GM23338 (cell line): ENCODE data around the gene NR0B2. TPM values are rescaled to one million over a fixed set of nuclear protein-coding genes. Genes with fewer than 3 reads are reported as not detected.

Experiments
- ATAC-seq: fragments of 200-7000 bp; cut with Tn5 transposase; 3 replicates; pipeline ENCODE4 v1.9.1; 2020
- DNase-seq: peaks from one replicate; pipeline ENCODE4 v3.0.0-alpha.2; 2015; ENCODE audit warnings: low spot score
- H2AFZ ChIP-seq: fragments of 200-600 bp; sonication (generic); 2 replicates; pipeline ENCODE4 v1.8.0; 2016; ENCODE audit warnings: antibody characterized with exemption, mild to moderate bottlenecking, moderate library complexity
- H3F3A ChIP-seq: fragments of 200-600 bp; sonication (generic); replicated peaks from 2 replicates; pipeline ENCODE4 v1.8.0; 2017; ENCODE audit warnings: antibody characterized with exemption, mixed run types, low read depth
- H3K27ac ChIP-seq: fragments of 200-600 bp; sonication (generic); 2 replicates; pipeline ENCODE4 v1.6.1; 2016; ENCODE audit warnings: low read depth
- H3K27me3 ChIP-seq: fragments of 200-600 bp; sonication (generic); 2 replicates; pipeline ENCODE4 v1.8.0; 2016; ENCODE audit warnings: mild to moderate bottlenecking, mixed run types, moderate library complexity; ENCODE audit not compliant: insufficient read depth
- H3K36me3 ChIP-seq: fragments of 200-600 bp; sonication (generic); 2 replicates; pipeline ENCODE4 v1.8.0; 2016; ENCODE audit warnings: mild to moderate bottlenecking; ENCODE audit not compliant: insufficient read depth
- H3K4me1 ChIP-seq: fragments of 200-600 bp; sonication (generic); 2 replicates; pipeline ENCODE4 v1.8.0; 2016; ENCODE audit warnings: mild to moderate bottlenecking, moderate library complexity; ENCODE audit not compliant: insufficient read depth
- H3K4me2 ChIP-seq: fragments of 200-600 bp; sonication (generic); 2 replicates; pipeline ENCODE4 v1.7.1; 2017; ENCODE audit warnings: mixed run types
- H3K4me3 ChIP-seq: fragments of 200-600 bp; sonication (generic); 2 replicates; pipeline ENCODE4 v1.6.1; 2016; ENCODE audit warnings: mixed run types
- H3K79me2 ChIP-seq: fragments of 200-600 bp; sonication (generic); replicated peaks from 2 replicates; pipeline ENCODE4 v1.8.0; 2017; ENCODE audit warnings: mild to moderate bottlenecking; ENCODE audit not compliant: insufficient read depth
- H3K9me2 ChIP-seq: fragments of 200-600 bp; sonication (generic); 2 replicates; pipeline ENCODE4 v1.8.0; 2017; ENCODE audit not compliant: insufficient read depth
- H4K20me1 ChIP-seq: fragments of 200-600 bp; sonication (generic); replicated peaks from 2 replicates; pipeline ENCODE4 v1.8.0; 2017; ENCODE audit warnings: mild to moderate bottlenecking; ENCODE audit not compliant: insufficient read depth
- H3K27ac Mint-ChIP-seq: 2 replicates; pipeline ENCODE4 v1.8.0; 2020; ENCODE audit warnings: inconsistent platforms, mild to moderate bottlenecking, moderate library complexity, mixed read lengths
- H3K27me3 Mint-ChIP-seq: 3 replicates; pipeline ENCODE4 v1.8.0; 2022; ENCODE audit warnings: low read depth, mild to moderate bottlenecking, moderate library complexity, mixed read lengths, inconsistent platforms; ENCODE audit not compliant: insufficient read depth, poor library complexity
- H3K36me3 Mint-ChIP-seq: 3 replicates; pipeline ENCODE4 v1.8.0; 2021; ENCODE audit warnings: low read depth, mild to moderate bottlenecking, inconsistent platforms, moderate library complexity, mixed read lengths
- H3K4me1 Mint-ChIP-seq: 3 replicates; pipeline ENCODE4 v1.8.0; 2020; ENCODE audit warnings: mild to moderate bottlenecking, inconsistent platforms, mixed read lengths
- H3K4me3 Mint-ChIP-seq: 3 replicates; pipeline ENCODE4 v1.8.0; 2021; ENCODE audit warnings: moderate library complexity, mild to moderate bottlenecking, inconsistent platforms, mixed read lengths
- H3K9me3 Mint-ChIP-seq: 3 replicates; pipeline ENCODE4 v1.8.0; 2020; ENCODE audit warnings: moderate library complexity, mild to moderate bottlenecking, inconsistent platforms, mixed read lengths
- CREB1 ChIP-seq: fragments of 250-450 bp; sonication (Bioruptor Pico); IDR thresholded peaks from 2 replicates; pipeline ENCODE4 v1.5.0; 2020; ENCODE audit warnings: low read depth, mild to moderate bottlenecking, moderate library complexity
- EZH2 ChIP-seq: fragments of 200-600 bp; sonication (generic); IDR thresholded peaks from one replicate; pipeline ENCODE4 v1.8.0; 2017; ENCODE audit warnings: antibody characterized with exemption, mild to moderate bottlenecking, low read depth; ENCODE audit not compliant: unreplicated experiment
- EZH2phosphoT487 ChIP-seq: fragments of 200-600 bp; sonication (generic); IDR thresholded peaks from one replicate; pipeline ENCODE4 v1.8.1; 2018; ENCODE audit warnings: antibody characterized with exemption; ENCODE audit not compliant: unreplicated experiment
- JUNB ChIP-seq: IDR thresholded peaks from one replicate; pipeline ENCODE4 v1.6.1; 2016; ENCODE audit warnings: antibody characterized with exemption; ENCODE audit not compliant: unreplicated experiment
- NANOG ChIP-seq: IDR thresholded peaks from 2 replicates; pipeline ENCODE4 v1.6.1; 2016; ENCODE audit warnings: antibody characterized with exemption, borderline replicate concordance
- POLR2AphosphoS5 ChIP-seq: IDR thresholded peaks from 2 replicates; pipeline ENCODE4 v1.6.1; 2016; ENCODE audit warnings: antibody characterized with exemption, low read depth
- ZNF331 ChIP-seq: fragments of 250-450 bp; sonication (Bioruptor Pico); IDR thresholded peaks from 2 replicates; pipeline ENCODE4 v1.5.0; 2020; ENCODE audit warnings: low read depth, mild to moderate bottlenecking, moderate library complexity
- ZNF462 ChIP-seq: fragments of 250-450 bp; sonication (Bioruptor Pico); IDR thresholded peaks from 2 replicates; pipeline ENCODE4 v1.5.0; 2020; ENCODE audit warnings: mild to moderate bottlenecking, moderate library complexity
- polyA plus RNA-seq: library from polyadenylated mRNA; unstranded; fragments of >200 nt; fragmentation: Nextera tagmentation; extraction: Ambion mirVana; gene quantifications from 2 replicates; pipeline ENCODE4 v1.2.1, GENCODE V29; 2016
- total RNA-seq: library from RNA; depleted of rRNA; stranded (reverse); fragments of >200 nt; shearing (Covaris generic); gene quantifications from 2 replicates; pipeline ENCODE4 v1.2.3, GENCODE V29; 2014

Gene NR0B2
- total and polyA plus RNA-seq, 2 experiments from 2014 or later: 0.18 TPM; not detected in 1

- no peak for TF ChIP-seq EZH2phosphoT487
- TF ChIP-seq JUNB: no peak
These were observed 6.5 kb downstream of the NR0B2 start (continued) for GRCh38 chr1:26907071-26907917.

DNA sequence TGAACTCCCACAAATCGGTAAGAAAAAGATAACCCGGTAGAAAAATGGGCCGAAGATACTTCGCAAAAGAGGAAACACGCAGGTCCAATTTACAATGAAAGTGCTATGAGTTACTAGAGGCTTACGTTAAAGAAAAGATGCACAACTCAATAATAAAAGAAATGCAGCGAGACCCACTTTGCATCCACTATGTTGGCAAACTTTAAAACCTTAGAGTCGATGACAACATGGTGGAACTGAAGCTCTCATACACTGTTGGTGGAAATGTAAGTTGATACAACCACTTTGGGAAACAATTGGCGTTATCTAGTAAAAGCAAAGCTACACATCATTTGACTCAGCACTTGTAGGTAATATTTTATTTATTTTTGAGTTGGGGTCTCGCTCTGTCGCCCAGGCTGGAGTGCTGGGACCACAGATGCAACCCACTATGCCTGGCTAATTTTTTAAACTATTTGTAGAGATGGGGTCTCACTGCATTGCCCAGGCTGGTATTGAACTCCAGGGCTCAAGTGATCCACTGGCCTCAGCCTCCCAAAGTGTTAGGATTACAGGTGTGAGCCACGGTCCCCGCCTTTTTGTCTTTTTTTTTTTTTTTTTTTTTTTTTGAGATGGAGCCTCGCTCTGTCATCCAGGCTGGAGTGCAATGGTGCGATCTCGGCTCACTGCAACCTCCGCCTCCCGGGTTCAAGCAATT, 12.8 kb downstream of the NR0B2 start:
- Histone ChIP-seq H4K20me1 (no peaks in the 10 kb centered on the region), H3K4me2 (peak overlapping the region; percentile 89), H3K4me1 (peaks cover 7% of the 10 kb centered on the region), H3K27ac (peak overlapping the region; percentile 94), H3K9me2 (no peaks in the 10 kb centered on the region), H3K4me3 (peak overlapping the region; percentile 84), H3K27me3 (no peaks in the 10 kb centered on the region), H2AFZ (peak overlapping the region; percentile 84; the same call in 1 of the 2 replicates), H3K36me3 (peaks cover 6% of the 10 kb centered on the region; the same call in 1 of the 2 replicates), H3F3A (0 out of 2 replicates have a peak, but pooled peaks cover 5% of the 10 kb centered on the region), H3K79me2 (peaks cover 24% of the 10 kb centered on the region)
- no peaks in the 10 kb centered on the region for H3K9me3 Mint-ChIP-seq
- H3K4me3 Mint-ChIP-seq: peak overlapping the region; percentile 87
- DNase-seq: no peak
- peaks cover 8% of the 10 kb centered on the region for H3K4me1 Mint-ChIP-seq
- no peak for ATAC-seq
- no peak for TF ChIP-seq EZH2phosphoT487
- peaks cover 2% of the 10 kb centered on the region for H3K27me3 Mint-ChIP-seq
- peak overlapping the region; percentile 97 for H3K27ac Mint-ChIP-seq
- H3K36me3 Mint-ChIP-seq: peaks cover 9% of the 10 kb centered on the region; the same call in 2 of the 3 replicates

DNA sequence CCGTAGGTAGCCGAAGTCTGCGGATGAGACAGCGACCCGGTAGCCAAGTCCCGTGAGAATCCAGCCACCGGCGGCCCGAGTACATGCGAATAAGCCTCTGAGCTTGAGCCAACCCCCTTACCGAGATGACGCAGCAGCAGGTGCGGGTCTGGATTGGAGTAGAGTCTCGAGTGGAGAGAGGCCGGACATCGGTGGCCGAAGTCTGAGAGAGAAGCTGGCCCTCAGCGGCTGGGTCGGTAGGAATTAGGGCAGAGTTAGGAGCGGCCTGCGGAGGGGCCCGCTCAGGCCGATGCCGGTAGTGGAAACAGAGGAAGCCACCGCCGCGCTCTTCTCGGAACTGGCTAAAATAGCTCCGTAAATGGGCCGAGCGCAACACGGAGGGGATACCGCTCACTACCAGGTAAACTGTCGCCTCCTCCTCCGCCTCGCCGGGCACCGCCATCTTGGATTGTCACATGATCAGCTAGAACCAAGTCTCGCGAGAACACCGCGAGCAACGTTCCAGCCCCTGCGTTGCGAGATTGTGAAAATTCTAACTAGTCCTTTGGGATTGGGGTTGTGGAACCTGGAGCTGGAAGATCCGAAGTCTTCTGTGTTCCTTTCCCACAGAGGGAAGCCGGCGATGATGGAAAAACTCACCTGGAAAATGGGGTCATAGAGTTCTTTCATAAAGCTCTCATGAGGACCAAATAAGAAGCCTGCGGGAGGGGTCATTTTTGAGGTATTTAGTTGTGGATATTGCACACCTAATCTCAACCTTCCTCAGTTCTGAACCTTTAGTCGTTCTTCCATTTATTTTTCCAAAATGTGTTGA, 13.6 kb downstream of the NR0B2 start, which contains the start of gene GPATCH3:
Gene GPATCH3, minus strand, starts transcription at position 467 of the 814 bp plus-strand sequence. Its CDS starts 25 bp downstream, at position 442.
- Mint-ChIP-seq H3K27me3 (peaks cover 2% of the 10 kb centered on the region), H3K4me1 (peaks cover 8% of the 10 kb centered on the region), H3K27ac (peak within 1 kb of the TSS; percentile 97), H3K4me3 (peak within 1 kb of the TSS; percentile 87), H3K9me3 (no peaks in the 10 kb centered on the region), H3K36me3 (peaks cover 12% of the 10 kb centered on the region; the same call in 2 of the 3 replicates)
- DNase-seq: peak; percentile 98
- Histone ChIP-seq H4K20me1 (no peaks in the 10 kb centered on the region), H3K27me3 (no peaks in the 10 kb centered on the region), H2AFZ (peak within 1 kb of the TSS; percentile 90; the same call in 1 of the 2 replicates), H3K79me2 (peaks cover 27% of the 10 kb centered on the region), H3K9me2 (no peaks in the 10 kb centered on the region), H3K27ac (peak within 1 kb of the TSS; percentile 94), H3K4me2 (peak within 1 kb of the TSS; percentile 89), H3K4me3 (peak within 1 kb of the TSS; percentile 84), H3F3A (0 out of 2 replicates have a peak, but pooled peaks cover 5% of the 10 kb centered on the region), H3K4me1 (peaks cover 7% of the 10 kb centered on the region), H3K36me3 (peaks cover 9% of the 10 kb centered on the region; the same call in 1 of the 2 replicates)
- ATAC-seq: peak; percentile 89
- TF ChIP-seq CREB1 (CRISPR knock-in tag) (peak; percentile 48; the same call in 1 of the 2 replicates), JUNB (no peak), POLR2AphosphoS5 (peak; percentile 85), ZNF462 (no peak), NANOG (0 out of 2 replicates have a peak, but pooled peaks have one; percentile 16), EZH2 (no peak), ZNF331 (no peak)
